Central memory CD4-positive, alpha-beta T cell (primary cell): ENCODE results near the gene BASP1.

Experiments used
- DNase-seq: peaks from one replicate; pipeline ENCODE4 v3.0.0; 2022

The BASP1 gene

GRCh38 chr5:17192191-17192590, 25.2 kb upstream of the BASP1 start:
- DNase-seq = no peak

GRCh38 chr5:17196024-17196423, 21.4 kb upstream of the BASP1 start:
- DNase-seq = no peak

GRCh38 chr5:17196697-17197096, 20.7 kb upstream of the BASP1 start:
- no peak for DNase-seq

GRCh38 chr5:17203329-17204132, 13.9 kb upstream of the BASP1 start:
- no peak for DNase-seq

- no peak for DNase-seq
Observed at GRCh38 chr5:17204133-17204489, 13.3 kb upstream of the BASP1 start.

GRCh38 chr5:17206021-17206420, 11.4 kb upstream of the BASP1 start:
- no peak for DNase-seq

GRCh38 chr5:17212191-17212590, 5.2 kb upstream of the BASP1 start:
- DNase-seq = no peak

GRCh38 chr5:17212996-17213395, 4.4 kb upstream of the BASP1 start:
- no peak for DNase-seq

- no peak for DNase-seq
Observed at GRCh38 chr5:17213938-17214337, 3.5 kb upstream of the BASP1 start.

GRCh38 chr5:17214893-17215292, 2.5 kb upstream of the BASP1 start:
- no peak for DNase-seq

- no peak for DNase-seq
Observed at GRCh38 chr5:17215361-17215760, 2.1 kb upstream of the BASP1 start.

GRCh38 chr5:17216176-17216973, 1.1 kb upstream of the BASP1 start:
- DNase-seq = peak; percentile 14

- no peak for DNase-seq
Observed at GRCh38 chr5:17216974-17217492, 398 bp upstream of the BASP1 start.

GRCh38 chr5:17218353-17219005, 1.0 kb downstream of the BASP1 start:
- DNase-seq = no peak

- DNase-seq = no peak
Observed at GRCh38 chr5:17219006-17219422, 1.6 kb downstream of the BASP1 start.

GRCh38 chr5:17219469-17219868, 2.0 kb downstream of the BASP1 start:
- DNase-seq = no peak

- no peak for DNase-seq
Observed at GRCh38 chr5:17219992-17220391, 2.6 kb downstream of the BASP1 start.

GRCh38 chr5:17220469-17220868, 3.0 kb downstream of the BASP1 start:
- DNase-seq = no peak

- no peak for DNase-seq
Observed at GRCh38 chr5:17221843-17222636, 4.6 kb downstream of the BASP1 start.

GRCh38 chr5:17222664-17223063, 5.2 kb downstream of the BASP1 start:
- DNase-seq = no peak

- no peak for DNase-seq
Observed at GRCh38 chr5:17223367-17224185, 6.1 kb downstream of the BASP1 start.
